GM03348 (cell line): ENCODE results near the gene LPCAT1.
"Not testable (repeated sequence)": the region's sequence is repeated elsewhere in the genome, so short reads cannot be mapped to it uniquely, and the experiment has no call there.

Experiments
- DNase-seq: peaks from one replicate; pipeline ENCODE4 v3.0.0; 2012; ENCODE audit warnings: low spot score

LPCAT1 gene

DNA sequence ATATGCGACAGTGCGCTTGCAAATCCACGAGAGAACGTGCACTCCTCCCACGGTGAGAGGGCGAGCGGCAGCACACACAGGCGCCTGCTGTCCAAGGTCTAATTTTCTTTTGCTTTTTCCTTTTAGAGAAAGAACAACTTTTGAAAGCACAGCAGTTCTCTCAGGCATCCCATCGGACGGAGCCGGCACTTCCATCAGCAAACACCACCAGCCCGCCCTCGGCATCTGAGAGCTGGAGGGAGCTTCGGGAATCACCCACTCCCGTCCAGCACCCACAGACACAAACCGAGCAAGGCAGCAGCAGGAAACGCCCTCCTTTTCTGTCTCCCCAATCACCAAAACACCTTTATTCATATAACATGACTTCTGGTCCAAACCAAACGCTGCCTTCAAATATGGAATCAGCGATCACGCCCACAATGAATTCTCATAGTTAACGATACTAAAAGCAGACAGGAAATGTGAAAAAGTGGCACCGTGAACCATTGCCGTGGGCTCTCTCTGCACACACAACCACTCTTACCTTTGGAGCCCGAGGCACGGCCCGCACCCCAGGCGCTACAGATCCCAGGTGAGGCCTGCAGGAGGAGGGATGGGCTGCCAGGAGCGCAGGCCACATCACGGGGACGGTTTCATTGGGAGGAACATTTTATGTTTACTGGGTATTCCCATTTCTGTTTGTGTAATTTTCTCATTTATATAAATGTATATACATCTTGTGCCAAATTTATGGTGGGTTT is 14.2 kb downstream of the LPCAT1 start:
- no peak for DNase-seq

DNA sequence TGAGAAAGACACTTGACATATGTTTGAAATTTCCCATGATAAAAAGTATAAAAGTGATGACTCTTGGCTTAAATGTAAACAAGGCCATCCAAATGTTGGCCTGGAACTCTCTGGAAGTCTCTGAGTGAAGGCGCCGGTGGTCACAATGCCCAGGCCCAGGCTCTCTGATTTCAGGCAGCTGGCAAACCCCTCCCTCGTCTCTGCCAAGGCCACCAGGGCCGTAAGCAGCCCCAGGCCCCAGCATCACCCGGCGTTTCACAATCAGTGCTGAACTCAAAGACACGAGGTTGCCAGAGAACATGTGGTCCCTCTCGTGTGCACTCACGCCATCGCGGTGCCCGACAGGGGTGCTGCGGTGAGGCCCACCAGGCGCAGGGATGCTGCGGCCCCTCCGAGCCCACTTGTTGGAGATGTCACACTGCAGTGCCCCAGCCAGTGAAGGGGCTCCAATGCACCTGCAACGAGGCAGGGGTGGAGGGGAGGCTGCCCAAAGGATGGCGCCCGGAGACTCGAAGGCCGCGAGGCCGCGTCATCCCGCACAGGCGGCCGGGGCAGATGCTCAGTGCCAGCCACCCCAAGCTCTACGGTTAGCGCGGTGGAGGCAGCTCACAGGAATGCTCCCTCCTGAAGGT is 15.0 kb downstream of the LPCAT1 start:
- no peak for DNase-seq

DNA sequence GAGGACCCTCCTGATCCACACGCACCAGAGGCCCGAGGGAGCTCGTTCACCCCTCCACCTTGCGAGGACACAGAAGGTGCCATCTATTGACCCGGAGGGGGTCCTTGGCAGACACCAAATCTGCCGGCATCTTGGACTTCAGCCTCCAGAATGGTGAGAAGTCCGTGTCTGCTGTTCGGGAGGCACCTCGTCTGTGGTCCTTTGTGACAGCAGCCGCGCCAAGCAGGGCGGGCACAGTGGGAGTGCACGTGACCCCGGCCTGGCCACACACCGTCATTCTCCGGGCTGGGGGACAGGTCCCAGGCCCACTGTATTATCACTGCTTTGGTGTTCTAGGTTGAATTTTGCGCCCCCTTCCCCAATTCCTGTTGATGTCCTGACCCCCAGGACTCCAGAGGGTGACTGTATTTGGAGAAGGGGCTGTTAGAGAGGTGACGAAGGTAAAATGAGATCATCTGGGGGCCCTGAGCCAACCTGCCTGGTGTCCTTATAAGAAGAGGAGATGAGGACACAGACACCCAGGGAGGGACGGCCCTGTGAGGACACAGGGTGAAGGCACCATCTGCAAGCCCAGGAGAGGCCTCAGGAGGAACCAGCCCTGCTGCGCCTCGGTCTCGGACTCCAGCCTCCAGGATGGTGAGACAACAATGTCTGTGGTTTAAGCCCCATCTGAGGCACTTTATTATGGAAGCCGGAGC is 15.7 kb downstream of the LPCAT1 start:
- DNase-seq = no peak

DNA sequence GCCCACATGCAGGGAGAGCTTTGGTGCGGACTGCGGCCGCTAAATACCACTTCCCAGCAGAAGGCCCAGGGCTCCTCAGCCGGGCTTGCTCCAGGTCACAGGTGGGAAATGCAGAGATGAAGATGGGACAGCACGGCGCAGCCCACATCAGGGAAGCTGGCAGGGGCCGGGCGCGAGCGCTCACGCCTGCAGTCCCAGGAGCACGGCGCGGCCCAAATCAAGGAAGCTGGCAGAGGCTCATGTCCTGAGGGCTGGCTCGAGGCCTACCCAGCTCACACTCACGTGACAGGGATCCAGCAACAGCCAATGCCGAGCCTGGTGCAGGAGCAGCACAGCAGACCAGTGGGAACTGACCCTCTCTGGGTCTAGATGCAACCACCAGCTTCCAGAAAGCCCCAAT is 16.3 kb downstream of the LPCAT1 start:
- DNase-seq = no peak

DNA sequence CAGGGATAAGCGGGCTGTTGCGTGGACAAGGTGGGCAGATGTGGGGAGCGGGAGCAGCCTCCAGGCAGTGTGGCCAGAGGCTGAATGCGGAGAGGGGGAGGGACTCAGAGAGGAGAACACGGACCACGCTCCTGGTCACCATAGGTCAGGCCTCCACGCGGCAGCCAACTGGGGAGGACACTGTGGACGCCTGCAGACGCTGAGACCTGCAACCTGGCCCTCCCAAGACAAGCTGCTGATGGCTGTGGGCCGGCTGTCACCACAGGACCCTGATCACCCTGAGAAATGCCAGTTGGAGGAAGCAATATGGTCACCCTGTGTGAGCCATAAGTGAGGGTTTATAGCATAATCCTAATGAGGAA is 16.8 kb downstream of the LPCAT1 start:
- no peak for DNase-seq

DNA sequence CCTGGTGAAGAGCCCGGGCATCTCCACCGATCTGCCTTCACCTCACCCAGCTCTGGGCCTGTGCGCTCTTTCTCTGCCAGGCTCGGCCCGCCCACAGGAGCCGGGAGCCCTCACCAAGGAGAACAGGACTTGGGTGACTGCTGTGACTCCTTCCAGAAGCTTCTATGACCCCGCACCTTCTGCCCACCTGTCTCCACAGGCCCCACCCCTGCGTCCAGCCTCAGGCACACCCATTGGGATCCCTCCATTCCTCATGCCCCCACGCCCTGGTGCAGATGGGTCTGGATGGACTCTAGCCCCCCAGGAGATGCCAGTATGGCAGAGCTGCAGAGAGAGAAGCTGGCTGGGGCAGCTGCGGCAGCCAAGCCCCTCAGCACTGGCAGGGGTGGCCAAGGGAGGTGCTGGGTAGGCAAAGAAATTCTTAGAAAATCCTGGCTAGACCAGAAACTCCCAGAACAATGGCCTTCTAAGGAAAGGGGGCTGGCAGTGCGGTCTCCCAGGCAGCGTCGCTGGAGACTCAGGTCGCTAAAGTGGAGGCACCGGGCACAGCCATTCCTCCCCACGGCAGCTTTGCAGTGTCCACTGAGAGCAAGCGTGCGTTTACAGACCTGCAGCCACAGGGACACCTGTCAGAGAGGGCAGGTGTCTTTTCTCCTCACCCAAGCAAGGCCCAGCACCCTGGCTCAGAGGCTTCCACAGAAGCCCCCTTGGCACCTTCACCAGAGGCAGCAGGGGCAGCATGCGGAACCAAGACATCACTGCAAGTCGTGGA is 17.3 kb downstream of the LPCAT1 start:
- DNase-seq = no peak

DNA sequence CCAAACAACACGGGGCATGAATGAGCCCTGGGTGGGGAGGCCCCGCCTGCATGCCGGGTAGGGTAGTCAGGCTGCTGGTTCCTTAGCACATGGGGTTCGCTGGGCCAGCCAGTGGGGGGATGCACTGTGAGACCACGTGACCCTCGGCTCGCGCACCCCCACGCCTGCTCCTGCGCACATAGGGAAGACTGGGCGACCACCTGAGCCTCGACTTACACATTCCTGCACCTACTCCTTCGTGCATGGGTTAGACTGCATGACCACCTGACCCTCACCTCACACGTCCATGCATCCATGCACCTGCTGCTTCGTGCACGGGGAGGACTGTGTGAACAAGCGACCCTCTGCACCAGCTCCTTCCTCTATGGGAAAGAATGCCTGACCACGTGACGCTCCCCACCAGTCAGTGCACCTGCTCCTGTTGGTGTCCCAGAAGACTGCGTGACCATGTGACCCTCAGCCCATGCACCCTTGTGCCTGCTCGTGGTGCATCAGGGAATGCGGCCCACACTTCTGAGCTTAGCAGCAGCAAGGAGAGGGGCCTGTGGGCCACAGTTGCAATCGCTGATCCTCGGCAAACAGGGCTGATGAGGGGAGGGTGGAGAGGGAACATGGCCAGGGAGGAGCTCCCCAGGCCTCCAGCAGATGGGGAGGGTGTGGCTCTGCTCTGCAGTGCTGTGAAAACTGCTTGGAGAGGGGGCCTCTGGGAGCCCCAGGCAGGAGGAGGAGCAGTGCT is 18.1 kb downstream of the LPCAT1 start:
- DNase-seq = peak; percentile 35

DNA sequence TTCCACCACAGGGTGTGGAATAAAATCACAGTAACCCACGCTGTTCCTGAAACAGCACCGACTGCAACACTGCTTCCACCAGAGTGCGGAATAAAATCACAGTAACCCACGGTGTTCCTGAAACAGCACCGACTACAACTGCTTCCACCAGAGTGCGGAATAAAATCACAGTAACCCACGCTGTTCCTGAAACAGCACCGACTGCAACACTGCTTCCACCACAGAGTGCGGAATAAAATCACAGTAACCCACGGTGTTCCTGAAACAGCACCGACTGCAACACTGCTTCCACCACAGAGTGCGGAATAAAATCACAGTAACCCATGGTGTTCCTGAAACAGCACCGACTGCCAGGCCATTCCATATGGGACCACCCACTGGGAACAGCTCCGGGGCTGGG is 18.7 kb downstream of the LPCAT1 start:
- not testable (repeated sequence) for DNase-seq

DNA sequence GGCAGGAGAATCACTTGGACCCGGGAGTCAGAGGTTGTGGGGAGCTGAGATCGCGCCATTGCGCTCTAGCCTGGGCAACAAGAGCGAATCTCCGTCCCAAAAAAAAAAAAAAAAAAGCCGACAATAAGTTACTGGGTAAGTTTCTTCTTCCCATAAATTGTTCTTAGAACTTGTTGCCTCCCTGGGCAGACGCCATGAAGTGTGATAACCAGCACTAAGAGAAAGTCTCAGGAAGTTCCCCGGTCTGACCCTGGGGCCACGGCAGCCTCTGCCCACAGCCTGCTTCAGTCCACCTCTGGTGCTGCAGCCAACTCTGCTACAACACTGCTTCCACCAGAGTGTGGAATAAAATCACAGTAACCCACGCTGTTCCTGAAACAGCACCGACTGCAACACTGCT is 19.1 kb downstream of the LPCAT1 start:
- DNase-seq = no peak

DNA sequence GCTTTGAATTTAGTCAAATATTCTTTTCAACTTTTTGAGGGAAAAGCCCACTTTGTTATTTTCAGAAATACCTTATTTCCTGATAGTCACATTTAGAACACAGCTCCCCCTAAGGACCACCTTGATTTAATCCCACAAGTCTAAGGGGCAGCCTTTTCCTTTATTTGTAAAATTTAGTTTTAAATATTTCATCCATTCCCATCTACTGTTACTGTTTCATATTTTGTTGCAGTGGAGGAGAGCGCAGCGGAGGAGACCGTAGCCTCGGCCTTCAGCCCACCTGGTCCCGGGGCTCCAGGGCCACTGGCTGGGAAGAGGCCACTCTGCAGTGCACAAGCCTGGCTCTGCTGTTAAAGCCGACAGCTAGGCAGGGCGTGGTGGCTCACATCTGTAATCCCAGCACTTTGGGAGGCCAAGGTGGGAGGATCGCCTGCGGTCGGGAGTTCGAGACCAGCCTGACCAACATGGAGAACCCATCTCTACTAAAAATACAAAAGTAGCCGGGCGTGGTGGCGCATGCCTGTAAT is 19.6 kb downstream of the LPCAT1 start:
- DNase-seq = no peak

DNA sequence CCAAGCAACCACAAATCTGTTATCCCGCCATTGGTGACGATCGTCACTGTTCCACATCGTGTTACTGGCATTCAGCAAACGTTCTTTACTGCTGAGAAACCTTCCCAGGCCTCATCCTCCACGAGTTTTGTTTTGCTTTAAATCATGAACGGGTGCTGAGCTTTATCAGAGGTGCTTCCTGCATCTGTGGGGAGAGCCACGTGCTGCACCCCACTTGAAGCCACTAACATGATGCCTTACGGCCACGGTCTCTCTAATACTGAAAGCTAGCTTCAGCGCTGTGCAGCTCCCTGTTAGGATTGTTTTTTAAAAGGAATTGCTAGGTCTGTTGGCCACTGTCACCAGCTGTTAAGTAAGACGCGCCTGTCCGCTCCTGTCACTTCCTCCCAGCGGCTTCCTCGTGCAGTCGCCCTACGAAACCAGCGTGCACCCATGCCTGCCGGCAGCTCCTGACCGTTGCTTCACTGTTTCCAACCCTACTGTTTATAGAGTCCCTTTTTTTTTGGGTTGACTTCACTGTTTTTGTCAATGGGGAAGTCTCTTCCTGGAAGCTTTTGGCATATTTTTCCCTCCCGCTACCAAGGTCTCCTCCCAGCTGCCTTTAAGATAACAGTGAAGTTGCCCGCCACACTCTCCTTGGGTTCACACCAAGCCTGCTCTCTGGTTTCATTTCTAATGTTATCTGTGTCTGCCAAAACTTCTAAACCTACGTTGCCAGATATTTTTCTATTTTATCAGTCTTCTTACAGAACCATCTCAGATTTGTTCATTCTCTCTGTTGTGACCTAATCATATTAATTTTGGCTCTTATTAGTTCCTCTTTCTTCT is 20.3 kb downstream of the LPCAT1 start:
- DNase-seq = no peak

DNA sequence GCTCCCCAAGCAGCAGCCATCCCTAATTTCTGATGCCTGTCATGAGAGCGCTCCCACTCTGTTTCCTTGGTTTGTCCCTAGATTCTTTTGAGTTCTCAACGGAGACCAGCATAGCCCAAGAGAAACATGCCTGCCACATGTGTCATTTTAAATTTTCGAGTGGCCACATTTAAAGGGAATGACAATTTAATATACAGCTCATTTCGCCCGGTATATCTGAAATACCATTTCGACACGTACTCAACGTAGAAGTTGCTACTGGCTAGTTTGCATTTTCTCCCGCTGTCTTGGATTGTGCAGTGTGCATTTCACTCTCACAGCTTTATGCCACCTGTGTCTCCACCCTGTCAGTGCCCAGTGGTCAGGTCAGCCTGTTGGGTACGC is 21.0 kb downstream of the LPCAT1 start:
- no peak for DNase-seq

DNA sequence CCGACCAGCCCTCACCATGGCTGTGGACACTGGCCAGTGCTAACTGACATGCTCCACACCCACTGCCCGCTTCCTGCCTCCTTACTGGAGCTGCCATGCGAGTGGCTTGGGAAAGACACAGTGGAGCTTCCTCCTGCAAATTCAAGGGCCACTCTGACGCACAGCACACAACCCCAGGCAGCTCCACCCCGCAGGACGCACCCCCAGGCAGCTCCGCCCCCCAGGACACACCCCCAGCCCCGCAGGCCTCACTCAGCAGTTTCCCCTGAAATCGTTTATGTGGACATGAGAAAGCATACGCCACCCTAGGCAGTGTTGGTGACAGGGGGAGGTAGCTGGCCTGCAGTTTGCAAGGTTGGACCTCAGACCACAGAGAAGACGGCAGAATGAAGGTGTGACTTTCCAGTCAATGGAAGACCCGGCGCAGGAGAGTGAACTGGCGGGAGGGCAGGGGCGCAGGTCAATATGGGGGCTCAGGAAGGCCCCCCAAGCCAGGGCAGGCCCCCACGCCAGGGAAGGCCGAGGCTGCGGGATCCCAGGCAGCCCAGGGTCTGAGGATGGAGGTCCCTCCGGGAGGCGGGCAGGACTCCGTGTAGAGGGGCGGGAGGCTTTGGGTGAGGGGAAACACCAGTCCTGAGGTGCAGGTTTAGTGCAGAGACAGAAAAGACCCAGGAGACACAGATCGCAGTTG is 21.6 kb downstream of the LPCAT1 start:
- no peak for DNase-seq

DNA sequence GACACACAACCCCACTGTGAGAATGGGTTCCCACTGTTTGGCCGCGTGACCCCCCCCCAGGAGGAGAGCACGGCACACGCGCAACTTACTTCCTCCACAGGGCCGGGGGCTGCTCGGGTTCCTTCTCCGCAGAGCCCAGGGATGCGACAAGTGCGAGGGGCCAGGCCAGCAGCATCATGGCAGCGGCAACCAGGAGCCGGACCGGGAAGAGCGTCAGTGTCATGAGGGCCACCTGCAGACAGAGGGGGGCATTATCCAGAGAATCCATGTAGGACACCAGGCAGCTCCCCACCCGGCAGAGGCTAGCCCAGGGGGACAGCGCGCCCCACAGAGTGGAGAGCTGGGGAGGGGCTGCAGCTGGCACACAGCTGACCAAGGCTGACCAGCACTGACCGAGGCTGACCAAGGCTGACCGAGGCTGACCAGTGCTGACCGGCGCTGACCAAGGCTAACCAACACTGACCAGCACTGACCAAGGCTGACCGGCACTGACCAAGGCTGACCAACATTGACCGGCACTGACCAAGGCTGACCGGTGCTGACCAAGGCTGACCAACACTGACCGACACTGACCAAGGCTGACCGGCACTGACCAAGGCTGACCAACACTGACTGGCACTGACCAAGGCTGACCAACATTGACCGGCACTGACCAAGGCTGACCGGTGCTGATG is 22.3 kb downstream of the LPCAT1 start:
- no peak for DNase-seq

DNA sequence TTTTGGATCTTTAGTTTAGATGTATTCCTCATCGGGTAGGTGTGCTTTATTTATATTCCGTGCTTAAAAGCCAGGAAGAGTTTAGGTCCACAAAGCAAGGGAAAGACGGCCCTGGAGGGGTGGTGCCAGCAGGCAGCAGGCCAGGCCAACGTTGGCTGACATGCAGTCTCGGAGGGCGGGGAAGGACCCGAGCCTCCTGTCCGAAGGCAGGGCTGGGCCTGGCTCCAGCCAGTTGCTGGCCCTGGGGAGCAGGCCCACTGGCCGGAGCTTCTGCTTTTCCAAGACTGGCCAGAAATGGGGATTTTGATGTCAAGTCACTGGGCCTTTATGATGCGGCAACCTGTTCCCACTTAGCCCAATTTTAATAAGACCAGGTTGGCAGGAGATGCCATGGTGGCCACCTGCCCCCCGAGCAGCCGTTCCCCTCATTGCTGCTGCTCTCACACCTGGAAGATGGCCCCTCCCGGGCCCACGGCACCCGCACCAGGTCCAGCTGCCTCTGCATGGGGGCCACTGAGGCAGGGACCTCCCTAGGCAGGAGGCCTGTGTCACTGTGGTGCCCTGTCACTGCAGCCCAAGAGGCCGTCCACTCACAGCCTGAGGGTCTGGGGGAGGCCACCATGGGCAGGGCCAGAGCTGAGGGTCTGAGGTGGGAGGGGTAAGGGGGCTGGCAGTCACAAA is 23.2 kb downstream of the LPCAT1 start:
- DNase-seq = peak; percentile 45

DNA sequence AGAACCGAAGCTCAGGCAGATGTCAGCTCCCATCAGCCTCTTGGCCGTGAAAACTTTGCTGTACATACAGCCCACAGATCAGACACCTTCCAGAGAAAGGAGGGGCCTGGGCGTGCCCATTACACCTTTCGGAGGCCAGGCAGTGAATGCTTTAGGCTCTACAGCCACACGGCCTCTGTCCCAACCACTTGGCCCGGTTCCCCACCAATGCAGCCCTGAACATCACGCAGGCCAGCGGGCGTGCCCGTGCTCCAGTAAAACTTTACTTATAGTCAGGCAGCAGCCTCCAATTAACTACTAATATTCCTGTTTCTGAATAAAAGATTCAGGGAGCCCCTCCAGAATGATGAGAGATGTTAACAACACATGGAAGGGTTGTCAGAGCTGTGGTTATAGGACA is 23.9 kb downstream of the LPCAT1 start:
- DNase-seq = no peak

DNA sequence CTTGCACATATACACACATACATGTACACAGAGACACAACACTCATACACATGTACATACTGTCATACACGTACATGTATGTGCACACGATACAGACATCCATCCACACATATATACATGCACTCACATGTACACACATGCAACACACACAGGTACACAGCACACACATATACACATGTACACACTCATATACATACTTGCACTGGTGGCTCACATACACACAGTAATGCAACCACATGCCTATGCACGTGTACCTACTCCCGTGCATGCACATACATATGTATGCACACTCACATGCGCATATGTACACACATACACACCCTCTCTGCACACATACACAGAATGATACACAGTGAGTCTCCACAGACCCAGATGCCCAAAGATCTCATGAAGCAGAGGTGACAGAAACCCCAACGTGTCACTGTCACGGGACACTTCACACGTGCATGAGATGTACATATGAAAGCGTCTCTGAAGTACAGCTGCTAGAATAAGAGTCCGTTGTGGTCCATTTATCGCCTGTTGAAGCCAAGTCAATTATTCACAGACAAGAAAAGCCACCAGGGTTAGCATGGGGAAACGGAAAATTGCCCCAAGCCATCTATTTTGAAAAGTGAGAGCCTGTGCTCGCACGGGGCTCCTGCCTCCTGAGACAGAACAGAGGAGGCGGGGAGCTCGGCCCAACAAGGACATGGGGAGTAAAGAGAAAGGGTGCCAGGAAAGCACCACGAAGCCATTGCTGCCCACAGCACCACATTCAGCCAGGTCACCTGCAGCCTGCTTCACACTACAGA is 24.9 kb downstream of the LPCAT1 start:
- no peak for DNase-seq
